Right lobe of liver (tissue), 6 donors: ENCODE results near the gene TBX1. TPM values are rescaled to one million over a fixed set of nuclear protein-coding genes. Genes with fewer than 3 reads are reported as not detected.

ENCODE experiments used
- ATAC-seq, 4 donors: fragments of 200-7000 bp; cut with Tn5 transposase; one replicate each; pipeline ENCODE4 v1.9.1; 2020; ENCODE audit warnings: mild to moderate bottlenecking in 4 of 4, moderate library complexity in 4 of 4
- DNase-seq, 3 donors: peaks; one replicate each; pipeline ENCODE4 v3.0.0-alpha.2; 2020
- H3K27ac ChIP-seq, 3 donors: fragments of 200-600 bp; one replicate each; pipeline ENCODE4 v1.8.0; 2022
- H3K27me3 ChIP-seq, 2 donors: fragments of 200-600 bp; one replicate each; pipeline ENCODE4 v1.8.0; 2022
- H3K36me3 ChIP-seq, 4 donors: fragments of 200-600 bp; sonication (generic) in 1 of 4; one replicate each; pipeline versions ENCODE4 v1.5.1 to v1.8.0; 2017 to 2022; ENCODE audit warnings: control low read depth in 1 of 4
- H3K4me1 ChIP-seq, 4 donors: fragments of 200-600 bp; sonication (generic) in 1 of 4; one replicate each; pipeline versions ENCODE4 v1.5.1 to v1.8.0; 2017 to 2022; ENCODE audit warnings: control low read depth in 1 of 4
- H3K4me3 ChIP-seq, 3 donors: fragments of 200-600 bp; one replicate each; pipeline ENCODE4 v1.8.0; 2022
- H3K9me3 ChIP-seq, 4 donors: fragments of 200-600 bp; sonication (generic) in 1 of 4; one replicate each; pipeline versions ENCODE4 v1.5.1 to v1.8.0; 2017 to 2022; ENCODE audit warnings: control low read depth in 1 of 4
- POLR2A ChIP-seq: fragments of 450-650 bp; IDR thresholded peaks from one replicate; pipeline ENCODE4 v1.6.1; 2017; ENCODE audit warnings: antibody characterized with exemption, mild to moderate bottlenecking
- WGBS: methylation state at CpG from one replicate; pipeline ENCODE4 v1.1.6; 2018; ENCODE audit warnings: low coverage, low lambda C conversion rate; ENCODE audit not compliant: insufficient coverage; ENCODE audit errors: missing lambda C conversion rate; 5-methylcytosine and 5-hydroxymethylcytosine counted together
- intact Hi-C, 2 donors: fragments of 100-400 bp; cut with DNase I; formaldehyde crosslinking; loops; one replicate each; pipeline versions ENCODE4 v1.11.2 to v1.14.1; 2022
- total RNA-seq, 6 experiments: library from RNA; depleted of rRNA in 2 of 6; stranded (reverse); fragments of >200 nt in 2 of 6; fragmentation: NEBNext Ultra II Directional in 3 of 6; extraction: Animal tissue kit (Norgen Biotek cat#: 25700) in 3 of 6; gene quantifications; one replicate each; pipeline versions ENCODE4 v1.1.0 to v1.2.4, GENCODE V29; 2016 to 2023
- TF ChIP-seq, protein P1 (sequence below), 4 donors: fragments of 200-600 bp in 3 of 4; fragments of 450-650 bp in 1 of 4; IDR thresholded peaks; one replicate each; pipeline versions ENCODE4 v1.5.1 to v1.8.0; 2016 to 2022; ENCODE audit warnings: antibody characterized with exemption in 4 of 4, mild to moderate bottlenecking in 2 of 4
- donor health status: DM: no; HTN: yes; CAD: no.
- donor health status: DM: no; HTN: no; CAD: no.
- donor health status: DM: no; HTN: no; CAD: no.
- donor health status: DM: no; HTN: yes; CAD: no.
- donor health status: DM: no; HTN: yes; CAD: no.

The TBX1 gene
- total RNA-seq, 6 experiments from 2014 or later, result 0.24 to 0.37 (median 0.30) TPM; not detected in 2

DNA sequence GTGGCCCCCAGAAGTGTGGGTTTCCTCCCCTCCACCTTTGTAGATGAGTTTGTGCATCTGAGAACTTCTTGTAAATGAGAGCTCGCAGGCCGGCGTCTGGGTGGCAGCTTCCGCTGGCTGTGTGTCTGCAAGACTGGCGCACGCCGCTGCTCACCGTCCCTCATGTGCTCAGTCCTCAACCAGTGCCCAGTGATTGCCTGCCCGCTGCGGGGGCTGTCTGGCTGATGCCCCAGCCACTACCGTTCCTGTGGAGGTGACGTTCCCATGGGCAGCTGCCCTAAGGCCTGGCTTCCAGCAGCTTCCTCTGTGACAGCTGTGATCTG lies 8.8 kb downstream of the TBX1 start:
- Histone ChIP-seq H3K4me1 (peaks cover 0 to 15% (median 0%) of the 10 kb centered on the region in 4 donors), H3K27ac (no peak overlapping the region), H3K27me3 (peaks cover 0 to 12% of the 10 kb centered on the region in 2 donors), H3K9me3 (no peaks in the 10 kb centered on the region), H3K4me3 (no peak overlapping the region), H3K36me3 (no peaks in the 10 kb centered on the region)
- WGBS, result 95% methylated on average over 9 of the region's 12 CpGs
- DNase-seq, result peak in 2 of 3 donors; percentile 16 to 41
- TF ChIP-seq POLR2A, result no peak
- TF ChIP-seq, protein P1, sequence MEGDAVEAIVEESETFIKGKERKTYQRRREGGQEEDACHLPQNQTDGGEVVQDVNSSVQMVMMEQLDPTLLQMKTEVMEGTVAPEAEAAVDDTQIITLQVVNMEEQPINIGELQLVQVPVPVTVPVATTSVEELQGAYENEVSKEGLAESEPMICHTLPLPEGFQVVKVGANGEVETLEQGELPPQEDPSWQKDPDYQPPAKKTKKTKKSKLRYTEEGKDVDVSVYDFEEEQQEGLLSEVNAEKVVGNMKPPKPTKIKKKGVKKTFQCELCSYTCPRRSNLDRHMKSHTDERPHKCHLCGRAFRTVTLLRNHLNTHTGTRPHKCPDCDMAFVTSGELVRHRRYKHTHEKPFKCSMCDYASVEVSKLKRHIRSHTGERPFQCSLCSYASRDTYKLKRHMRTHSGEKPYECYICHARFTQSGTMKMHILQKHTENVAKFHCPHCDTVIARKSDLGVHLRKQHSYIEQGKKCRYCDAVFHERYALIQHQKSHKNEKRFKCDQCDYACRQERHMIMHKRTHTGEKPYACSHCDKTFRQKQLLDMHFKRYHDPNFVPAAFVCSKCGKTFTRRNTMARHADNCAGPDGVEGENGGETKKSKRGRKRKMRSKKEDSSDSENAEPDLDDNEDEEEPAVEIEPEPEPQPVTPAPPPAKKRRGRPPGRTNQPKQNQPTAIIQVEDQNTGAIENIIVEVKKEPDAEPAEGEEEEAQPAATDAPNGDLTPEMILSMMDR (IDR thresholded peaks at IDR 0.05), result no peak
- intact Hi-C loops, result no loop called here
- ATAC-seq, result no peak

- peak in 1 of 3 donors; percentile 44 for DNase-seq
- whole genome bisulfite sequencing, result 19% methylated on average over 3 of the region's 25 CpGs
- intact Hi-C loops, result no loop called here
Observed at GRCh38 chr22:19770349-19771220, 10.0 kb downstream of the TBX1 start.

DNA sequence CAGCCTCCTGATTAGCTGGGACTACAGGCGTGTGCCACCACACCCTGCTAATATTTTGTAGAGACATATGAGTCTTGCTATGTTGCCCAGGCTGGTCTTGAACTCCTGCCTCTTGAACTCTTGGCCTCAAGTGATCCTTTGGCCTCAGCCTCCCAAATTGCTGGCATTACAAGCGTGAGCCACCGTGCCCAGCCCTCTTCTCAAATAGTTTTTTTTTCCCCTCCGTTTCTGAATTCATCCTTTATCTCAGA lies 11.8 kb downstream of the TBX1 start:
- Histone ChIP-seq H3K9me3 (no peaks in the 10 kb centered on the region), H3K4me3 (no peak overlapping the region), H3K27me3 (peaks cover 0 to 9% of the 10 kb centered on the region in 2 donors), H3K27ac (no peak overlapping the region), H3K36me3 (no peaks in the 10 kb centered on the region), H3K4me1 (peaks cover 0 to 7% (median 0%) of the 10 kb centered on the region in 4 donors)
- peak in 1 of 3 donors; percentile 1 for DNase-seq
- intact Hi-C loops, result no loop called here
- ATAC-seq, result no peak
- no peak for TF ChIP-seq POLR2A
- TF ChIP-seq, protein P1 (IDR thresholded peaks at IDR 0.05), result no peak
- WGBS, result 54% methylated on average over 3 of the region's 4 CpGs

More at GRCh38 chr22:19770349-19771220, 10.0 kb downstream of the TBX1 start:
- no peaks in the 10 kb centered on the region for H3K9me3 ChIP-seq
- ATAC-seq, result no peak
- no peaks in the 10 kb centered on the region for H3K36me3 ChIP-seq
- peaks cover 0 to 12% of the 10 kb centered on the region in 2 donors for H3K27me3 ChIP-seq
- H3K4me1 ChIP-seq, result peaks cover 0 to 15% (median 0%) of the 10 kb centered on the region in 4 donors
- no peak overlapping the region for H3K4me3 ChIP-seq
- no peak overlapping the region for H3K27ac ChIP-seq
- TF ChIP-seq POLR2A, result no peak
- TF ChIP-seq, protein P1 (IDR thresholded peaks at IDR 0.05), result no peak

GRCh38 chr22:19772673-19773469 lies 12.3 kb downstream of the TBX1 start:
- peak; percentile 32 to 59 (median 48) for ATAC-seq
- H3K27me3 ChIP-seq, result peaks cover 0 to 7% of the 10 kb centered on the region in 2 donors
- no peak overlapping the region for H3K27ac ChIP-seq
- H3K36me3 ChIP-seq, result no peaks in the 10 kb centered on the region
- TF ChIP-seq, protein P1 (IDR thresholded peaks at IDR 0.05), result no peak
- TF ChIP-seq POLR2A, result no peak
- peaks cover 0 to 2% (median 0%) of the 10 kb centered on the region in 4 donors for H3K4me1 ChIP-seq
- intact Hi-C loops, result no loop called here
- H3K9me3 ChIP-seq, result no peaks in the 10 kb centered on the region
- 34% methylated on average over 4 of the region's 25 CpGs for WGBS
- peak in 2 of 3 donors; percentile 35 to 53 for DNase-seq
- no peak overlapping the region for H3K4me3 ChIP-seq
